H1 (cell line): ENCODE data around the gene CASQ2. TPM values are rescaled to one million over a fixed set of nuclear protein-coding genes. Genes with fewer than 3 reads are reported as not detected.

Source experiments
- BACH1 ChIP-seq: IDR thresholded peaks from 2 replicates; pipeline ENCODE4 v1.6.1; 2012; ENCODE audit warnings: low read length, improper control_type of control experiment
- CBX5 ChIP-seq: fragments of 300-800, 300-1000 bp; sonication (generic); IDR thresholded peaks from 2 replicates; pipeline ENCODE4 v1.7.1; 2016; ENCODE audit warnings: antibody characterized with exemption, low read length, low read depth
- CHD2 ChIP-seq: IDR thresholded peaks from 2 replicates; pipeline ENCODE4 v1.6.1; 2012; ENCODE audit warnings: low read length, improper control_type of control experiment
- CTBP2 ChIP-seq: IDR thresholded peaks from 2 replicates; pipeline ENCODE4 v1.7.0; 2011; ENCODE audit warnings: borderline replicate concordance, mild to moderate bottlenecking, moderate library complexity, mixed read lengths, low read length; ENCODE audit not compliant: insufficient read depth, insufficient read length
- GTF2F1 ChIP-seq: IDR thresholded peaks from 2 replicates; pipeline ENCODE4 v1.6.1; 2012; ENCODE audit warnings: low read depth, low read length, improper control_type of control experiment, borderline replicate concordance
- KDM5A ChIP-seq: fragments of 200-600 bp; IDR thresholded peaks from 2 replicates; pipeline ENCODE4 v1.7.1; 2012; ENCODE audit warnings: mild to moderate bottlenecking, low read length, inconsistent platforms, mixed read lengths
- MAFK ChIP-seq: IDR thresholded peaks from 2 replicates; pipeline ENCODE4 v1.6.1; 2012; ENCODE audit warnings: low read depth, mild to moderate bottlenecking, improper control_type of control experiment, low read length
- RAD21 ChIP-seq, 2 experiments: IDR thresholded peaks in 1 of 2; conservative IDR thresholded peaks in 1 of 2; 2 replicates each; pipeline ENCODE4 v1.6.1; 2011; ENCODE audit warnings: low read depth in 2 of 2, low read length in 2 of 2, improper control_type of control experiment in 1 of 2, inconsistent platforms in 1 of 2, mild to moderate bottlenecking in 1 of 2, moderate library complexity in 1 of 2
- SIN3A ChIP-seq, 2 experiments: IDR thresholded peaks in 1 of 2; conservative IDR thresholded peaks in 1 of 2; 2 replicates each; pipeline ENCODE4 v1.6.1; 2011 to 2012; ENCODE audit warnings: low read length in 2 of 2, improper control_type of control experiment in 1 of 2, low read depth in 1 of 2, mild to moderate bottlenecking in 1 of 2
- SRF ChIP-seq: IDR thresholded peaks from 2 replicates; pipeline ENCODE4 v1.6.1; 2011; ENCODE audit warnings: mild to moderate bottlenecking, low read depth, low read length, moderate library complexity
- polyA plus RNA-seq, 7 experiments: library from polyadenylated mRNA; depleted of rRNA in 3 of 7; stranded (reverse) in 5 of 7; unstranded in 2 of 7; fragments of >200 nt in 5 of 7; fragments of 200-250 nt in 2 of 7; gene quantifications; 1 replicate in 5 of 7; 2 replicates in 1 of 7; 4 replicates in 1 of 7; pipeline versions ENCODE4 v1.2.1 to v1.2.3, GENCODE V29; 2011 to 2013; ENCODE audit warnings: missing spikeins in 2 of 7, mixed read lengths in 2 of 7
- total RNA-seq: library from RNA; stranded (reverse); fragmentation: NEBNext Ultra II Directional; extraction: Animal tissue kit (Norgen Biotek cat#: 25700); gene quantifications from 2 replicates; pipeline ENCODE4 v1.2.1, GENCODE V29; 2021

CASQ2 gene
- total and polyA plus RNA-seq, 2 of the 8 experiments (the other 6 are each of a cell fraction or from before 2014, with no cell fraction given), result not detected

DNA sequence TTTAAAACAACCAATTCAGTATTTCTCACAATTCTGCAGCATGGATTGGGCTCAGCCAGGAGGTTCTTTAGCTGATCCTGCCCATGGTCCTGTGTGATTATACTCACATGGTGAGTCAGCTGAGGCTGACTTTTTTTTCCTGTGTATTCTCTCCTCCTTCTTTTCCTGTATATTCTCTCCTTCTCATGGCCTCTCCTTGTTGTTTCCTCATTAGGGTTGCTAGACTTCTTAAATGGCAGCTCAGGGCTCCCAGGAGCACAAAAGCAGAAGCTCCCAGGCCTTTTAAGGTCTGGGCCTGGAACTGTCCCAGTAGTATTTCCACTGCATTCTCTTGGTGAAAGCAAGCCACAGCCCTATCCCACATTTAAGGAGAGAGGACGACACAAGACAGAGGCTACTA, 99.9 kb downstream of the CASQ2 start (continued):
- TF ChIP-seq MAFK, result no peak
- TF ChIP-seq GTF2F1, result no peak
- TF ChIP-seq BACH1, result no peak
- TF ChIP-seq CBX5, result no peak
- TF ChIP-seq SIN3A (conservative IDR thresholded peaks at IDR 0.05 in 1 of 2, IDR thresholded peaks at IDR 0.05 in 1 of 2; ENCODE audit: low read depth in 1 of 2, low read length in 2 of 2), result no peak
- TF ChIP-seq SRF, result no peak
- TF ChIP-seq RAD21 (IDR thresholded peaks at IDR 0.05 in 1 of 2, conservative IDR thresholded peaks at IDR 0.05 in 1 of 2; ENCODE audit: low read depth in 2 of 2, low read length in 2 of 2), result no peak
- no peak for TF ChIP-seq CTBP2
- no peak for TF ChIP-seq KDM5A
- TF ChIP-seq CHD2, result no peak
- TF ChIP-seq, all 59 proteins: peak for 0
